Astrocyte (in vitro differentiated cells and primary cell): ENCODE results near the gene PRDM15. TPM values are rescaled to one million over a fixed set of nuclear protein-coding genes. Genes with fewer than 3 reads are reported as not detected.

ENCODE experiments used
- DNase-seq: peaks from one replicate; pipeline ENCODE4 v3.0.0-alpha.2; 2010; ENCODE audit warnings: low read depth
- FAIRE-seq: peaks from 2 replicates; lab custom pipeline; 2011; peaks lifted over from hg19 to GRCh38; lab: Jason Lieb, UNC
- H2AFZ ChIP-seq: 2 replicates; pipeline ENCODE4 v1.6.0; 2012; ENCODE audit warnings: low read depth, low read length, inconsistent platforms
- H3K27ac ChIP-seq: 2 replicates; pipeline ENCODE4 v1.5.1; 2011; ENCODE audit warnings: low read depth, low read length, inconsistent platforms
- H3K27me3 ChIP-seq: 2 replicates; pipeline ENCODE4 v1.6.0; 2011; ENCODE audit warnings: low read length, inconsistent platforms; ENCODE audit not compliant: insufficient read depth
- H3K36me3 ChIP-seq: 2 replicates; pipeline ENCODE4 v1.5.1; 2011; ENCODE audit warnings: low read length, inconsistent platforms; ENCODE audit not compliant: insufficient read depth
- H3K4me1 ChIP-seq: 2 replicates; pipeline ENCODE4 v1.5.1; 2011; ENCODE audit warnings: low read length, inconsistent platforms; ENCODE audit not compliant: insufficient read depth
- H3K4me2 ChIP-seq: 2 replicates; pipeline ENCODE4 v1.6.0; 2012; ENCODE audit warnings: low read length, inconsistent platforms
- H3K4me3 ChIP-seq: 2 replicates; pipeline ENCODE4 v1.5.1; 2011; ENCODE audit warnings: low read depth, mild to moderate bottlenecking, low read length, inconsistent platforms; ENCODE audit not compliant: insufficient read depth
- H3K79me2 ChIP-seq: 2 replicates; pipeline ENCODE4 v1.6.0; 2012; ENCODE audit warnings: mild to moderate bottlenecking, low read length, inconsistent platforms; ENCODE audit not compliant: insufficient read depth
- H3K9ac ChIP-seq: 2 replicates; pipeline ENCODE4 v1.6.0; 2012; ENCODE audit warnings: mild to moderate bottlenecking, low read length, inconsistent platforms
- H3K9me3 ChIP-seq: 2 replicates; pipeline ENCODE4 v1.5.1; 2012; ENCODE audit warnings: low read depth, mild to moderate bottlenecking, low read length, inconsistent platforms; ENCODE audit not compliant: insufficient read depth
- H4K20me1 ChIP-seq: 2 replicates; pipeline ENCODE4 v1.6.0; 2012; ENCODE audit warnings: low read length, inconsistent platforms; ENCODE audit not compliant: insufficient read depth
- H3K27ac Mint-ChIP-seq: one replicate; pipeline ENCODE4 v1.8.0; 2021; ENCODE audit warnings: mild to moderate bottlenecking, mixed read lengths; ENCODE audit not compliant: unreplicated experiment
- H3K27me3 Mint-ChIP-seq: one replicate; pipeline ENCODE4 v1.8.0; 2021; ENCODE audit warnings: low read depth, mixed read lengths; ENCODE audit not compliant: unreplicated experiment
- H3K36me3 Mint-ChIP-seq: one replicate; pipeline ENCODE4 v1.8.0; 2021; ENCODE audit warnings: low read depth, mixed read lengths; ENCODE audit not compliant: unreplicated experiment
- H3K4me1 Mint-ChIP-seq: one replicate; pipeline ENCODE4 v1.8.0; 2021; ENCODE audit warnings: low read depth, mixed read lengths; ENCODE audit not compliant: unreplicated experiment
- H3K4me3 Mint-ChIP-seq: one replicate; pipeline ENCODE4 v1.8.0; 2021; ENCODE audit warnings: mild to moderate bottlenecking, moderate library complexity, mixed read lengths; ENCODE audit not compliant: unreplicated experiment
- H3K9me3 Mint-ChIP-seq: one replicate; pipeline ENCODE4 v1.8.0; 2021; ENCODE audit warnings: mild to moderate bottlenecking, mixed read lengths; ENCODE audit not compliant: unreplicated experiment
- CTCF ChIP-seq: IDR thresholded peaks from 2 replicates; pipeline ENCODE4 v1.5.1; 2011; ENCODE audit warnings: low read depth, mild to moderate bottlenecking, inconsistent platforms, low read length, moderate library complexity; ENCODE audit not compliant: insufficient read depth
- EZH2 ChIP-seq: IDR thresholded peaks from 2 replicates; pipeline ENCODE4 v1.6.1; 2012; ENCODE audit warnings: mild to moderate bottlenecking, low read length, inconsistent platforms; ENCODE audit not compliant: insufficient read depth
- total RNA-seq: library from RNA; stranded (reverse); gene quantifications from 2 replicates; pipeline ENCODE4 v1.2.1, GENCODE V29; 2021

The PRDM15 gene
- total RNA-seq, 1 donor from 2014 or later: 6.8 TPM

DNA sequence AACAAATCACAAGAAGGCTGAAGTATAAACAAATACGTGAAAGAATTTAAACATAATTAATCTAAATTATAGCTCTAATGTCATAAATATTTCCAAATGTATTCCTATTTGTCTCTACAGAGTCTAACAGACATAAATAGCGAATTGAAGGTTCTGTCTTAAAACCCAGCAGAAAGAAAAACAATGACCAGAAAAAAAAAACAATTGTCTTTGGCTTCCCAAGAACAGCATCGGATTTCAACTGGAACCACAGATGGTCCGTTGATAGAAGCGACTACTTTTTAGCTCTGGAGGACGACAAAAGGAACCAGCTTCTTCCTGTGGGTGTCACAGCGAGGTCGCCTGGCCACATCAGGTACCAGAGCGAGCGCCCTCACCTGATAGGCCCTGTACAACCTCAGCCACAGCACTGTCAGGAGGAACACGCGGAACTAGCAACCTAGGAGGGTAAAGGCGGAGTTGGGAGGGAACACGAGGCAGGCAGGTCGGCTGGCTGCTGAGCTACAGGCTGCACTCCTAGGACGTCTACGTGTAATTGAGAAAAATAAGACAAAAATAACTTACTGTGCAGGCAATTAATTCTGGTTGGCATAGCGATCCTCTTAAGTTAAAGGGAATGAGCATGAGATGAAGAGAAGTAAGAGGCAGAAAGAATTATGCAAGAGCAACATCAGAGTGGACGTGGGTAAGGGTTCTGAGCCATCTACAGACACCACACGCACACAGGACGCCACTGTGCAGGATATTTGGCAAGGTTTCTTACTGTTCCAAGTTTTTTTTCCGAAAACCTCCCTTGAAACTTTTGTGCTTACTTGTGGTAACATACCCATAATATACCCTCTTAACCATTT lies 16.7 kb upstream of the PRDM15 start:
- H3K4me3 ChIP-seq: no peak overlapping the region
- Mint-ChIP-seq H3K27me3 (peaks cover 2% of the 10 kb centered on the region), H3K9me3 (no peaks in the 10 kb centered on the region), H3K27ac (peak overlapping the region; percentile 88), H3K4me3 (no peak overlapping the region), H3K4me1 (peaks cover 23% of the 10 kb centered on the region), H3K36me3 (peaks cover 13% of the 10 kb centered on the region)
- H3K27ac ChIP-seq: peak overlapping the region; percentile 49
- H3K36me3 ChIP-seq: no peaks in the 10 kb centered on the region
- peaks cover 21% of the 10 kb centered on the region for H3K4me1 ChIP-seq
- FAIRE-seq (no peak), DNase-seq (peak; percentile 18)
- no peaks in the 10 kb centered on the region for H4K20me1 ChIP-seq
- H3K9ac ChIP-seq: no peak overlapping the region
- no peaks in the 10 kb centered on the region for H3K79me2 ChIP-seq
- H3K27me3 ChIP-seq: no peaks in the 10 kb centered on the region
- H3K4me2 ChIP-seq: peak overlapping the region; percentile 67
- H3K9me3 ChIP-seq: no peaks in the 10 kb centered on the region
- TF ChIP-seq EZH2: no peak
- no peak for TF ChIP-seq CTCF
- H2AFZ ChIP-seq: peak overlapping the region; percentile 42

GRCh38 chr21:41894922-41895557 lies 15.9 kb upstream of the PRDM15 start:
- H3K27me3 ChIP-seq: no peaks in the 10 kb centered on the region
- peaks cover 23% of the 10 kb centered on the region for H3K4me1 Mint-ChIP-seq
- H3K9me3 ChIP-seq: no peaks in the 10 kb centered on the region
- peak overlapping the region; percentile 88 for H3K27ac Mint-ChIP-seq
- no peaks in the 10 kb centered on the region for H3K79me2 ChIP-seq
- peaks cover 10% of the 10 kb centered on the region for H3K36me3 Mint-ChIP-seq
- peaks cover 2% of the 10 kb centered on the region for H3K27me3 Mint-ChIP-seq
- H3K36me3 ChIP-seq: no peaks in the 10 kb centered on the region
- H3K9me3 Mint-ChIP-seq: no peaks in the 10 kb centered on the region
- peaks cover 21% of the 10 kb centered on the region for H3K4me1 ChIP-seq
- no peaks in the 10 kb centered on the region for H4K20me1 ChIP-seq
- DNase-seq: peak; percentile 96
- no peak overlapping the region for H3K4me3 Mint-ChIP-seq
- H3K4me2 ChIP-seq: peak overlapping the region; percentile 67
- H2AFZ ChIP-seq: no peak overlapping the region
- H3K27ac ChIP-seq: peak overlapping the region; percentile 49
- no peak overlapping the region for H3K4me3 ChIP-seq
- TF ChIP-seq CTCF: no peak
- no peak for TF ChIP-seq EZH2
- no peak for FAIRE-seq
- H3K9ac ChIP-seq: no peak overlapping the region
